Activated CD8-positive, alpha-beta T cell treated with anti-CD3 and anti-CD28 coated beads for 36 hours (primary cell): Measurements from ENCODE around the gene UPP2. TPM values are rescaled to one million over a fixed set of nuclear protein-coding genes. Genes with fewer than 3 reads are reported as not detected.

Experiments
- ATAC-seq: fragments of 200-7000 bp; cut with Tn5 transposase; one replicate; pipeline ENCODE4 v1.10.0; 2021; ENCODE audit warnings: mild to moderate bottlenecking, moderate library complexity
- CTCF ChIA-PET: fragments of 350-600 bp; sonication (Branson Sonifier 250); formaldehyde crosslinking; loops from one replicate; lab custom pipeline; 2021; ENCODE audit warnings: antibody characterized with exemption; lab: Charles Lee
- POLR2A ChIA-PET: fragments of 350-600 bp; sonication (Branson Sonifier 250); formaldehyde crosslinking; loops from one replicate; lab custom pipeline; 2021; ENCODE audit warnings: antibody characterized with exemption; lab: Charles Lee
- DNase-seq: peaks from one replicate; pipeline ENCODE4 v3.0.0-alpha.2; 2020
- H3K27ac Mint-ChIP-seq: one replicate; pipeline ENCODE4 v1.8.0; 2021; ENCODE audit warnings: mild to moderate bottlenecking, mixed read lengths
- H3K27me3 Mint-ChIP-seq: one replicate; pipeline ENCODE4 v1.8.0; 2021; ENCODE audit warnings: mixed read lengths
- H3K36me3 Mint-ChIP-seq: one replicate; pipeline ENCODE4 v1.8.0; 2021; ENCODE audit warnings: low read depth, mixed read lengths
- H3K4me1 Mint-ChIP-seq: one replicate; pipeline ENCODE4 v1.8.0; 2021; ENCODE audit warnings: low read depth, mixed read lengths
- H3K4me3 Mint-ChIP-seq: one replicate; pipeline ENCODE4 v1.8.0; 2021; ENCODE audit warnings: mild to moderate bottlenecking, moderate library complexity, mixed read lengths
- H3K9me3 Mint-ChIP-seq: one replicate; pipeline ENCODE4 v1.8.0; 2021; ENCODE audit warnings: mixed read lengths
- CTCF ChIP-seq: fragments of 200-600 bp; IDR thresholded peaks from one replicate; pipeline ENCODE4 v1.8.0; 2022; ENCODE audit warnings: antibody characterized with exemption, mild to moderate bottlenecking
- intact Hi-C: fragments of 100-400 bp; cut with micrococcal nuclease; formaldehyde crosslinking; loops from one replicate; pipeline ENCODE4 v1.10.0; 2022
- total RNA-seq, 2 experiments: library from RNA; stranded (reverse); gene quantifications; one replicate each; pipeline ENCODE4 v1.2.3, GENCODE V29; 2021

UPP2 gene
- total RNA-seq, 2 experiments from 2014 or later = not detected

- Mint-ChIP-seq H3K27me3 (no peaks in the 10 kb centered on the region), H3K36me3 (no peaks in the 10 kb centered on the region), H3K4me1 (no peaks in the 10 kb centered on the region), H3K4me3 (no peak overlapping the region), H3K9me3 (no peaks in the 10 kb centered on the region), H3K27ac (no peak overlapping the region)
- DNase-seq = no peak
- ATAC-seq = no peak
- no peak for TF ChIP-seq CTCF
- intact Hi-C loops = no loop called here
- ChIA-PET CTCF (no interaction called here), POLR2A (no interaction called here)
Measured at GRCh38 chr2:158095269-158095668, 6.4 kb upstream of the UPP2 start.

GRCh38 chr2:158095912-158096311 is 5.8 kb upstream of the UPP2 start:
- Mint-ChIP-seq H3K4me1 (no peaks in the 10 kb centered on the region), H3K9me3 (no peaks in the 10 kb centered on the region), H3K27me3 (no peaks in the 10 kb centered on the region), H3K36me3 (no peaks in the 10 kb centered on the region), H3K4me3 (no peak overlapping the region), H3K27ac (no peak overlapping the region)
- no peak for DNase-seq
- POLR2A ChIA-PET = no interaction called here
- intact Hi-C loops = no loop called here
- TF ChIP-seq CTCF = no peak
- ATAC-seq = no peak
- CTCF ChIA-PET = no interaction called here

DNA sequence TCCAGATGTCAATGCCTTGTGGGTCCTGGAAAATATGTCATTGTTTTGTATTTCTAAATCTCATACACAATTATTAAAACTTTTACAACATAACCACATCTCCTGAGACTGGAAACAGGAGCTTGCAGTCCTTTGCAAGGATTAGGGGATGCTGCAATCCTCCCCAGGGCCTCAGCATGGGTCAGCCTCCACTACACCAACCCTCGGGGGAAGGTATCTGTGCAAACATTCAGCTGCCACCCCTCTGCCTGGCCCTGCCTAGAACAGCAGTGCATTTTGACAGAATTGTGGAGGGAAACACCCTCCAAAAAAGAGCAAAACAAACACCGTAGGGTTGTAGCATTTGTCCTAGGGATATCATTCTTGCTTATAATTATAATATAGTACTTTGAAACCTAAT is 4.2 kb upstream of the UPP2 start:
- ChIA-PET CTCF (no interaction called here), POLR2A (no interaction called here)
- Mint-ChIP-seq H3K4me1 (no peaks in the 10 kb centered on the region), H3K4me3 (no peak overlapping the region), H3K9me3 (no peaks in the 10 kb centered on the region), H3K36me3 (no peaks in the 10 kb centered on the region), H3K27ac (no peak overlapping the region), H3K27me3 (no peaks in the 10 kb centered on the region)
- DNase-seq = no peak
- ATAC-seq = no peak
- intact Hi-C loops = no loop called here
- TF ChIP-seq CTCF = no peak

- CTCF ChIA-PET = no interaction called here
- no peak for TF ChIP-seq CTCF
- intact Hi-C loops = no loop called here
- no peak for DNase-seq
- Mint-ChIP-seq H3K36me3 (no peaks in the 10 kb centered on the region), H3K4me1 (no peaks in the 10 kb centered on the region), H3K9me3 (no peaks in the 10 kb centered on the region), H3K27me3 (no peaks in the 10 kb centered on the region), H3K4me3 (no peak overlapping the region), H3K27ac (no peak overlapping the region)
- no peak for ATAC-seq
- POLR2A ChIA-PET = no interaction called here
Measured at GRCh38 chr2:158098178-158098577, 3.5 kb upstream of the UPP2 start.

- ChIA-PET POLR2A (no interaction called here), CTCF (no interaction called here)
- ATAC-seq (no peak), DNase-seq (no peak)
- intact Hi-C loops = no loop called here
- H3K27me3 Mint-ChIP-seq = no peaks in the 10 kb centered on the region
- no peak overlapping the region for H3K4me3 Mint-ChIP-seq
- no peak for TF ChIP-seq CTCF
- H3K9me3 Mint-ChIP-seq = no peaks in the 10 kb centered on the region
- no peak overlapping the region for H3K27ac Mint-ChIP-seq
- no peaks in the 10 kb centered on the region for H3K36me3 Mint-ChIP-seq
- no peaks in the 10 kb centered on the region for H3K4me1 Mint-ChIP-seq
Measured at GRCh38 chr2:158099716-158100115, 2.0 kb upstream of the UPP2 start.
